ENCODE results near the gene TOR3A.
"Not testable (repeated sequence)": the region's sequence is repeated elsewhere in the genome, so short reads cannot be mapped to it uniquely, and the experiment has no call there.

The TOR3A gene

DNA sequence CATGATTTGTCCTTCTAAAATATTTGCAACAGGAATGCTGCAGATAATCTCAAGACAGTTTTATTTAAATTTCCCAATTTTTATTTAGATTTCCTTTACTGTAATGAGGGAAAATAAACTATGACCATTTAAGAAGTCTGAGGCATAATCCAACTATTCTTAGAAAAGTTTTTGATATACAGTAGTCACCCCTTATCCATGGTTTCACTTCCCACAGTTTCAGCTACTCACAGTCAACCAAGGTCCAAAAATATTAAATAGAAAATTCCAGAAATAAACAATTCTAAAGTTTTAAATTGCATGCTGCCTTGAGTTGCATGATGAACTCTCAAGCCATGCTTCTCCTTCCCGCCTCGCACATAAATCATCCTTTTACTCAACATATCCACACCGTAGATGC, 33.3 kb downstream of the TOR3A start:
- DNase-seq, result no peak

DNA sequence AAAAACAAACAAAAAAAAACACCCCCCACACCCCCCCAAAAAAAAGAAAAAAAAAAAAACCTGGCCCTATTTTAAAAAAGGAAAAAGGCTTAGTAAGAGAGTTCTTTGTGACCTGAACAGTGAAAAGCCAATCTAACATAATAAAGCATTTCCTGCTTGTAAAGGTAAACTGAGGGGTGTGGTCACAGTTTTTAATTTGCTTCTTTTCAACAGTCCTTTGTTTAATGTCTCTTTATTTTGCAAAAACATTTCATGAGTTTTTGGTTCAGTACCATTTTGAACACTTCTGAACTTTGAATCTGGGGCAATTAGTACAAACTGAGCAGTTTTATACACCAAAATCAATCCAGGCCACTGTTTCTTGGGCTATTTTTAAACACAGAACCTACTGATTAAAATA, 37.6 kb downstream of the TOR3A start:
- no peak for DNase-seq

DNA sequence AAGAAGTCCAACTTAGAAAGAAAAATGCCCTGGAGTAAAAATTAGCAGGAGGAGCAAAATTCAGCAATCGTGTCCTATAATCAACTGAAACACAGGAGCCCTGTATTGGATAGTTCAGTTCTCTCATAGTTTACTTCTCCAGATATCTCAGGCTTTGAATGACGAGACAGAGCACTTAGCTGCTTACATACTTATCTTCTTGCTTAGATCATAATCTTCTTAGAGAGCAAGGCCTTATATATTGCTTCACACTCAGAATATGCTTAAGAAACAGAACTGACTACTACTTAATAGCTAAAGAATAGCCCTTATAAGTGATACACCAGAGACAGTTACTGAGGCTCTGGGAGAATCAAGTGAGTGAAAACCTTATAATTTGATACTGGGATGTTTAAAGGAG, 38.9 kb downstream of the TOR3A start:
- DNase-seq, result no peak

DNA sequence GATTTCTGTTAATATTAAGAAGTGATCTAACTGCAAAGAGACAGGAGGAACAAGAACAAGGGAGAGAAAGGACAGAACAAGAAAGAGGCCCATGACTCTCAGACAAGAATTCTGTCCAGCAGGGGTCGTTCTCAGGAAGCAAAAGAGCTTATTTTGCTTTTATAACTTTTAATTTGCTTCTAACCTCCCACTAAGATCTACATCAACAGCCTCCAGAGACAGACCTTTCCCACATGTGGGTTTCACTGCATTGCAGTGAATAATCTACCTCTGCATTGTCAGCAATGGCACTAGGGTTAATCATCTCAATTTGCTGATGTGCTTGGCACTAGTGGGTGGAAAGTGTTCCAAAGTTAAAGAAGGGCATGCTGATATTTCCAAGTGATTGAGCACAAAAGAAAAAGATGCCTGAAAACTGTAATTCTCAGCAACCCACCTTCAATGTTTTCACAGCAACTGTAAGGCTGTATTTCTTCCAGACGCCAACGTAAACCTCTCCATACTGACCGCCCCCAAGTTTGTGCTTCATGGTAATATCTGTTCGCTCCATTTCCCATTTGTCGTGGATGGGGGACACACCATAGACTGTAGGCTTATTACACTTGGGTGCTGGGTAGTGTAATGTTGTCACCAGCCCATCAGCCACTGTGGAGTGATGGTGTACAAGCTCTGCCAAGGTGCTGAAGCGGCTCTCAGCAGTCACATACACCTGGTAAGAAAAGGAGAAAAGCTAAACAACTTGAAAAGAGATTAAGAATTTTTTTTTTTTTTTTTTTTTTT, 39.5 kb downstream of the TOR3A start:
- peak; percentile 36 for DNase-seq

DNA sequence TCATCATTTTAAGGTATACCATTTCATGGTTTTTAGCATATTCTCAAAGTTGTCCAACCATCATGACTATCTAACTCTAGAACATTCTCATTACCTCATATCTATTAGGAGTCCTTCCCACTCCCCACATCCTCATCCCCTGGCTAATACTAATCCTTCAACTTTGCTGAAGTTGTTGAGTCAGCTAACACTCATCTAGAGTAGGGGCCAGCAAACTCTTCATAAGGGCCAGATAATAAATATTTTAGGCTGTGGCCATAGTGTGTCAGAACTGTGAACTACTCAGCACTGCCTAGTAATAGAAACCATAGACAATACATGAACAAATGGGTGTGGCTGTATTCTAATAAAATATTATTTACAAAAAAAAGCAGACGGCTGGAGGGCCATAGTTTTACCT, 43.0 kb downstream of the TOR3A start:
- no peak for DNase-seq

DNA sequence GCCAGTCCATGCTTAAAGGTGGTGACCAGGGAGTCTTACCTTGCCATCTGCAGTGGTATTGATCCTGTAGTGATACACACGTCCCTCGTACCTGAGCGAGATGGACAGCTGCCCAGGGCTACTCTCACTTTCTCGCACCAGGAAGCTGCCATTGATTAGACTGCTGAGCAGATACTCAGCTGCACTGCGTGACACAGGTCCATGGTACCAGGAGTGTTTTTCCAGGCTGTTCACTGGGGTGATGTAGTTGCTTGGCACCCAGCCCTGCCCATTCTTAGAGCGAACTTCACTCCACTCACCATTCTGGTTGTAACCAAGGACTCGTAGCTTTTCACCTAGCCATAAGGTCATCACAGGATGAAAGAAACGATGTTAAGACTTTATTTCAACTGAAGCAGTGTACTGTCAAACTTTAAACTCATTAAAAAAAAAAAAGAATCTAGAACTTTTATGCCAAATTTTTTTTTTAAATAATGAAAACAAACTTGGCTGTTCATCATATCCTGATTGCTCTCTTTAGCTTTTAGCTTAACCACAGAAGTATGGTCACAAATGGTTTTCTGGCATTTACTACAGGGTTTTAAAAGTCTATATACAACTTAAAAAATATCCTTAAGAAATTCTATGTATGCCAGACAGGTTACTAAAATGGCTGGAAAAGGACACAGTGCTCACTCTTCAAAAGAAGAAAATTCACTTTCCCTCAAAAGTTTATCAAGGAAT, 44.6 kb downstream of the TOR3A start:
- DNase-seq, result no peak

DNA sequence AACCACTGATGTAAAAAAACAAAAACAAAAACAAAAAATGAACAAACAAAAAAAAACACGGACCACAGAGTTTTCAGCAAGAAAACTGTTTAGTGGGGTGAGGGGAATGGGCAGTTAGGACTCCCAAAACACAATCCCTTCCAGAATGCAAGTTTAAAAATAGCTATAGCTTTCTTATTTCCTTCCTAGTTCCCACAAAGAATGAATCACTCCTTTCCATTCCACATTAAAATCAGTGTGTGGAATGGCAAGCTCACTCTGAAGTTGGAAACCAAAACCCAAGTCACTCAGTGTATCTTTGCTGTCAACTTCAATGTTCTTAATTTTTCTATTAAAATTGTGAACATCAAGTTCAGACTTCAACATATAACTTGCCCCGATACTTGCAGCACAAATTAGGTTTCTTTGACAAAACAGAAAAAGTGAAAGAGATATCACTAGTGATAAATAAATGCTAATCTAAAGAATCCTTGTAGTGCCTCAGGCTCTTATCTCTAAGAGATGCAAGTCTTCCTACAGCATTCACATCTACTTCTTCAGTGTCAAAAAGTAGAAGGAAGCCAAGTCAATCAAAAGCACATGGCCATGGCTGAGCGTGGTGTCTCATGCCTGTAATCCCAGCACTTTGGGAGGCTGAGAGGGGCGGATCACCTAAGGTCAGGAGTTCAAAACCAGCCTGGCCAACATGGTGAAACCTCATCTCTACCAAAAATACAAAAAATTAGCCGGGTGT, 45.5 kb downstream of the TOR3A start:
- DNase-seq, result no peak

DNA sequence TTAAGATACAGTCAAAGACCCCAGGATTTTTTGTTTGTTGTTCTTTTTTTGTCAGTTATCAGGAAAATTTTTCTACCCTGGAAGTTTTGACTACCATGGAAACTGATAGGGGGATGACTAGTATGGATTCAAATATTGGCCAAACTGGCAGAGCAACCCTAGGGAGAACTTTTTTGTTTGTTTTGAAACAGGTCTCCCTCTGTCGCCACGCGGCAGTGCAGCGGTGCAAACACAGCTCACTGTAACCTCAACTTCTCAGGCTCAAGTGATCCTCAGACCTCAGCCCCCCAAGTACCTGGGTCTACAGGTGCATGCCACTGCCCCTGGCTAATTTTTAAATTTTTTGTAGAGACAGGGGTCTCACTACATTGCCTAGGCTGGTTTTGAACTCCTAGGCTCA, 46.6 kb downstream of the TOR3A start:
- DNase-seq, result no peak

DNA sequence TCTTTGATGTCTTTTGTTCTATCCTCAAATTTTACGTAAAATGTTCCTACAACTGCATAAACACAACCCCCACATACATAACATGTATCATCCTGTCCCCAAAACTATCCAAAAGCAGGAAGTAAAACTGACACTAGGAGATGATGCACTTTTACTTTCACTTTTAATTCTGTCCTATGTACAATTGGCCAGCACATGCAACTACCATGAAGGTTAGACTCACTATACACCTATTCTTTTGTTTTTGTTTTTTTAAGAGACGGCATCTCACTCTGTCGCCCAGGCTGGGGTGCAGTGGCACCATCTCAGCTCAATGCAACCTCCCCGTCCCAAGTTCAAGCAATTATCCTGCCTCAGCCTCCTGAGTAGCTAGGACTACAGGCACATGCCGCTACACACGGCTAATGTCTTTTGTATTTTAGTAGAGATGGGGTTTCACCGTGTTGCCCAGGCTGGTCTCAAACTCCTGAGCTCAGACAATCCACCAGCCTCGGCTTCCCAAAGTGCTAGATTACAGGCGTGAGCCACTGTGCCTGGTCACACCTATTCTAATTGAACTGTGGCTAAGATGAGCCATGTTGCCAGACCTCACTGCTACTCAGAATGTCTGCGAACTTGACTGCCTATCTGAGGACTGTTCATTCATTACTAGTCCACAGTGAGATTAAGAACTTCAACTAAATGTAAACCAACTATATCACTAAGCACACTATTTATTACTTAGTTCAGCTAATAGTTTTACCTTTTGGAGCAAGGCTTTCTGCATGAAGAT, 48.0 kb downstream of the TOR3A start:
- no peak for DNase-seq

DNA sequence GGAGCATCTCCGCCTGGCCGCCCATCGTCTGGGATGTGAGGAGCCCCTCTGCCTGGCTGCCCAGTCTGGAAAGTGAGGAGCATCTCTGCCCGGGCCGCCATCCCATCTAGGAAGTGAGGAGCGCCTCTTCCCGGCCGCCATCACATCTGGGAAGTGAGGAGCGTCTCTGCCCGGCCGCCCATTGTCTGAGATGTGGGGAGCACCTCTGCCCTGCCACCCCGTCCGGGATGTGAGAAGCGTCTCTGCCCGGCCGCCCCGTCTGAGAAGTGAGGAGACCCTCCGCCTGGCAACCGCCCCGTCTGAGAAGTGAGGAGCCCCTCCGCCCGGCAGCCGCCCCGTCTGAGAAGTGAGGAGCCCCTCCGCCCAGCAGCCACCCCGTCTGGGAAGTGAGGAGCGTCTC, 53.3 kb downstream of the TOR3A start:
- not testable (repeated sequence) for DNase-seq

DNA sequence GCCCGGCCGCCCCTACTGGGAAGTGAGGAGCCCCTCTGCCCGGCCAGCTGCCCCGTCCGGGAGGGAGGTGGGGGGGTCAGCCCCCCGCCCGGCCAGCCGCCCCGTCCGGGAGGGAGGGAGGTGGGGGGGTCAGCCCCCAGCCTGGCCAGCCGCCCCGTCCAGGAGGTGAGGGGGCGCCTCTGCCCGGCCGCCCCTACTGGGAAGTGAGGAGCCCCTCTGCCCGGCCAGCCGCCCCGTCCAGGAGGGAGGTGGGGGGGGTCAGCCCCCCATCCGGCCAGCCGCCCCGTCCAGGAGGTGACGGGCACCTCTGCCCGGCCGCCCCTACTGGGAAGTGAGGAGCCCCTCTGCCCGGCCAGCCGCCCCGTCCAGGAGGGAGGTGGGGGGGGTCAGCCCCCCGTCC, 53.8 kb downstream of the TOR3A start:
- DNase-seq, result not testable (repeated sequence)

DNA sequence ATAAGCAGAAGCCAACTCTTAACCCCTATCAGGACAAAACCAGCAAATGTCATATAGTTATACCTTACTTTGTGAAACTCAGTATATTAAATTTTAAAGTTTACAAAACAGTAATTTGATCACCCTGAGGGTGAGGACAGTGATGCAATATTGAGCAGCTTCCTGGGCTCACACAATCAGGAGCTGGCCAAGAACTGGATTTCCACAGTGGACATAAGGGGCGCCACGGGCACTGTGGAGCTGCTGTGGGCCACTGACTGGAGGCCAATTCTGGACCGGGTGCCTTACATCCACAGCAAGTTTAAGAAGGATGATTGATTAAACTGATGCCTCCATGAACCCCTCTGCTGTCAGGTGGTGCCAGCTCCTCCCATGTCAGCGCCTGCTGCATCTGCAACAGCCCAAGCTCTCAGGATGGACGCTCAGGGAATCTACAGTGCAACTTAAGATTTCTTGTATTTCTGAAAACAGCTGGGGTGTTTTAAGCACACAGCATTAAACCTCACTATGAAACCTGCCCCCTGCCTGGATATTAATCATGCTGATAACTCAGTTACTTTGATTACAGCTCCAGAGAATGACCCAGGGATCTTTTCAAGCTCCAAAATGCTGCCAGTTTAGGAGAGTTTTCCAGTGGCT, 55.9 kb downstream of the TOR3A start:
- DNase-seq, result no peak

DNA sequence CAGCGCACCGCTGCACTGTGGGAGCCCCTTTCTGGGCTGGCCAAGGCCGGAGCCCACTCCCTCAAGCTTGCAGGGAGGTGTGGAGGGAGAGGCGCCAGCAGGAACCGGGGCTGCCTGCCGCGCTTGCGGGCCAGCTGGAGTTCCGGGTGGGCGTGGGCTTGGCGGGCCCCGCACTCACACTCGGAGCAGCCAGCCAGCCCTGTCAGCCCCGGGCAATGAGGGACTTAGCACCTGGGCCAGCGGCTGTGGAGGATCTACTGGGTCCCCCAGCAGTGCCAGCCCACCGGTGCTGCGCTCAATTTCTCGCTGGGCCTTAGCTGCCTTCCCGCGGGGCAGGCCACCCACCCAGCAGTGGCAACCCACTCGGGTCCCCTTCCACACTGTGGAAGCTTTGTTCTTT, 56.9 kb downstream of the TOR3A start:
- not testable (repeated sequence) for DNase-seq

DNA sequence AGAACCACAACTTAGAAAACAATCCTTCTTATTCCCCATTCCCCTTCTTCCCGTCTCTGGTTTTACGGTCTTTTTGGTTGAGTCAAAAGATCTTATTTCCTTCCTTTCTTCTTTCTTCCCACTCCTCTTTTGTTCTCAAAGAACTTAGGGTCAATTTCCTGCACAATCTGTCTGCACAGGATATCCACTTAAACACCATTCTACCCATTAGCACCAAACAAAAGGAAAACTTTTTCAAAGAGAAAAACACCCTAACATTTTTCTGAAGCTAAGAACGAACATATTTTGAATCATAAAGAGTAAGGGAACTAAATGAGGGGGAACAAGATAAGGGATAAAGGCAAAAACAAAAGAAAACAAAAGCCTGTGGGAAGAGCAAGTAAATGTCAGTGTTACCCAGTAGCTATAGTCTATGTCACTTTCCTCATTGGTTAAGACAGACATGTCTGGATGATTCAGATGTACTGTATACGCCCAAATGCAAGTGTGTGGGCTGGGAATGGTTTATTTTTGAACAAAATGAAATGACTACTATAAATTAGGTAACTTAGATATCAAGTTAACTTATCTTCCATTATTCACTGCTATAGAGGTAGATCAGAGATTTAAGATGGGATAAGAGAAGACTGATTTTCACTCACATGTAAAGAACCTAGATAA, 59.9 kb downstream of the TOR3A start:
- DNase-seq, result no peak

DNA sequence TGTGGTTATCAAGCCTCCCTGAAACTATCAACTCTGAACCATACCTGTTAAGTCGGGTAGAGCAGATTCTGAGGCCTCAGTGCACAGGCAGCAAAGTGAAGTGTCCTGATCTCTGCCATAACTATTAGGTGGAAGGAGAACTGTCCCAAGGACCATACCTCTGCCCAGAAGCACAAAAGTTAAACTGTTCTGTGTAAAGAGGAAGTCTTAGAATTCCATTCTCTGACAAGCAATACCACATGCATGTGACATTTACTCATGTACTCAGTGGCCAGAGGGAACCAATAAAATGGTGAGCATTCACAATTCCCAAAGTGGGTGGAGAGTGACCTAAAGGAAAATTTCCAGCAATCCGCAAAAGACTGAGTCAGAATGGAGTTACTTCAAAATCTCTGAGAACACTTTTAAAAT, 61.0 kb downstream of the TOR3A start:
- DNase-seq, result no peak

DNA sequence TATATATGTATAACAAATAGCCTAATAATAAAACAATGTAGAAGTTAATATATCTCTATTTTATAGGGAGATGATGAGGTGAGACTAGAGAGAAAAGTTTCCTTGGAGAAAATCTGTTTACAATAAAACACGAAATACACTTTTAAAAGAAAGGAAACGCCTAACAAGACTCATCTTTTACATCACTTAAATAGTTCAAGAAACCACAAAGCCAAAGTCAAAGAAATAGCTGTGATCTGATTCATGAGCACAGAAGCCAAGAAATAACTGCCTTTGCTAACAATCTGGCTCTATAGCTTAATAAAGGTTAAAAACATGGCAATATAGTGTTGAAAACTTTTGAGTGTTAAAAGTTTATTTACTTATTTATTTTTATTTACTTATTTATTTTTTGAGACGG, 61.5 kb downstream of the TOR3A start:
- DNase-seq, result no peak

DNA sequence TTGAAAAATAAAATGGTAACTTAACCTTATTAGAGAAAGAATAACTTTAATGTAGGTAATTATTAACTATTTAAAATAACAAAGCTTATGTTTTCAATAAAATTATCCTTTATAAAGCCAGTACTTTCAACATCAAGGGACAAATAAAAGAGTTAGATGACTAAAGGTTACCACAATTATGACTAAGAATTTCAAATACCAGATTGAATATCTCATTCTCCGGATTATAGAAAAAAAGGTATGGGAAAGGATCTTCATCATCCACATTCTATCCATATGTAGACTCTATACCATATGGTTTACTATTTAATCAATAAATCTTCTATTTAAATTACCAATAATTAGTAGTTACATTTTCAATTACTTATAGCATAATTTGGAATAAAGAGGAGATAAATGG, 62.8 kb downstream of the TOR3A start:
- no peak for DNase-seq

DNA sequence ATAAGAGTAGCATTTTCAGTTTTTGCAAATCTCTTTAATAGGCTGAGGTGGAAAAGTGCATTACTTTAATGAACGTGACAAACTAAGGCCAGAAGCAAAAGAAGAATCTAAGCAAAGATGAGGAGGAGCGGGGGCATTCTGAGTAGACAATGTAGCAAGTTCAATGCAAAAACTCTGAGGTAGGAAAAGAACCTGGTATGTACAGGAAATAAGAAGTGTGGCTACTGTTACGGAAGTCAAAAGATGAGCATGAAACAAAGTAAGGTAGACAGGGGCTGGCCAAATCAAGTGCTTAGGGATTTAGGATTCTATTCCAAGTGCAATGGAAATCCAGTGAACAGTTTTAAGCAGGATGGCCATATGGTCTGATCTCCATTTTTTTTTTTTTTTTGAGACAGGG, 63.7 kb downstream of the TOR3A start:
- DNase-seq, result no peak

All from NCI-H1694 treated with DMSO at 0.1 percent for 48 hours (cell line).